ENCODE results near the gene CBFA2T3.

The CBFA2T3 gene

DNA sequence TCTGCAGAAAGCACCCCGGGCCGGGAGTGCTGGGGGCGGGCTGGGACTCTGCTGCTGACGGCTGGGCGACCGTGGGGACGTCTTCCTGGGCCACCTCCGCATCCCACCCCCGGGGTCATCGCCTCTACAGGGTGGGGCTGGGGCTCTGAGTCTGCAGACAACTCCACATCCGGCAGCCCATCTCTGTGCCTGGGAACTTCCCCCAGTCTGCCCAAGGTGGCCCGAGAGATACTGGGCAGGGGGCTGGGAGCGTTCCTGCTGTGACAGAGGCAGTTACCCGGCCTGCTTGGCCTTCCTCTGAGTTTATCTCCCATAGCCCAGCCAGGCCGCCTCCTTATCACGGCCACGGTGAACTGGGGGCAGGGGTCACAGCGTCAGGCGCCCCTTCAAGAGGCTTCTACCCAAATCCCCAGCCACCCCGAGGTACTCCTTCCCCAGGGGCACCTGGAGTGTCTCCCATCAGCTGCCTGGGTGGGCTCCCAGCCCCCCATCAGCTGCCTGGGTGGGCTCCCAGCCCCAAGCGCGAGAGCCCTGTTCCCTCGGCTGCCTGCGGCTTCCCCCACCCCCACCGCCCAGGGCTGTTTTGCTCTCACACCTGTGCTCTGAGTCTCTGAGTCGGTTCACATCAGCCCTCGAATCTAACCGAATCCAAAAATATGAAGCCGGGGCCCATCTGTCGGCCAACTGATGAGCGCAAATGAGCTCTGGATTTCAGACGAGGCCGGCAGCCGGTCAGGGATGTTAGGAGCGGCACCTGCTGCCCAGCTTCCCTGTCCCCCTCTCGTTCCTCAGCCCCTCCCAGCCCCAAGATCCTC, 15.6 kb upstream of the CBFA2T3 start:
- no peak for TF ChIP-seq CTCF (conservative IDR thresholded peaks at IDR 0.05; ENCODE audit: low read depth, low read length)
- H3K4me3 ChIP-seq (ENCODE audit: low read length): no peak overlapping the region
- no peak for DNase-seq (ENCODE audit: low read depth)

DNA sequence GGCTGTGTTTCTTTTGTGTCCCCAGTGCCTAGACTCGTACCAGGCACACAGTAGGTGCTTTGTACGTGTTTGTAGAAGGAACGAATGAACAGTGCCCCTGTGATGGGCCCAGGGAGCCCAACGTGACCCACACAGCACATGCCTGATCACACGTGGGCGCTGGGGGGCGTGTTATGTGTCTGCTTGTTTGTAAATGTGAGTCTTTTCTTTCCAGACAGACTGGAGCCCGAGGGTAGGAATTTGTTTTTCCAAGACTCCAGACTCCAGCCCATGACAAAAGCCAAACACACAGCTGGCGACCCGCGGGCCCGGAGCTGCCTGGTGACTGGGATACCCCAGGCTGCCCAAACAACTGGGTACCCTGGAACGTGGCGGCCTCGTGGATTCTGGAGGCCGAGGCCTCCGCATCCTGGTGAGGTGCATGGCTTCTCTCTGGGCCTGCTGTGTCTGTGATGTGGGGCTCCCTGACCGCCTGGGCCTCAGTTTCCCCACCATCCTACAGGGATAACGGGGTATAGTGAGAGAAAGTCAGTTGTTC, 14.9 kb upstream of the CBFA2T3 start:
- H3K4me3 ChIP-seq (ENCODE audit: low read length): no peak overlapping the region
- no peak for TF ChIP-seq CTCF (conservative IDR thresholded peaks at IDR 0.05; ENCODE audit: low read depth, low read length)
- DNase-seq (ENCODE audit: low read depth): no peak

- H3K4me3 ChIP-seq (ENCODE audit: low read length): no peak overlapping the region
- no peak for TF ChIP-seq CTCF (conservative IDR thresholded peaks at IDR 0.05; ENCODE audit: low read depth, low read length)
- DNase-seq (ENCODE audit: low read depth): no peak
Observed at GRCh38 chr16:88989852-88990547, 13.0 kb upstream of the CBFA2T3 start.

GRCh38 chr16:88988980-88989811, 12.2 kb upstream of the CBFA2T3 start:
- no peak for TF ChIP-seq CTCF (conservative IDR thresholded peaks at IDR 0.05; ENCODE audit: low read depth, low read length)
- DNase-seq (ENCODE audit: low read depth): no peak

GRCh38 chr16:88985521-88985920, 8.5 kb upstream of the CBFA2T3 start:
- H3K4me3 ChIP-seq (ENCODE audit: low read length): no peak overlapping the region
- no peak for DNase-seq (ENCODE audit: low read depth)
- no peak for TF ChIP-seq CTCF (conservative IDR thresholded peaks at IDR 0.05; ENCODE audit: low read depth, low read length)

More at GRCh38 chr16:88988980-88989811, 12.2 kb upstream of the CBFA2T3 start:
- no peak overlapping the region for H3K4me3 ChIP-seq (ENCODE audit: low read length)

DNA sequence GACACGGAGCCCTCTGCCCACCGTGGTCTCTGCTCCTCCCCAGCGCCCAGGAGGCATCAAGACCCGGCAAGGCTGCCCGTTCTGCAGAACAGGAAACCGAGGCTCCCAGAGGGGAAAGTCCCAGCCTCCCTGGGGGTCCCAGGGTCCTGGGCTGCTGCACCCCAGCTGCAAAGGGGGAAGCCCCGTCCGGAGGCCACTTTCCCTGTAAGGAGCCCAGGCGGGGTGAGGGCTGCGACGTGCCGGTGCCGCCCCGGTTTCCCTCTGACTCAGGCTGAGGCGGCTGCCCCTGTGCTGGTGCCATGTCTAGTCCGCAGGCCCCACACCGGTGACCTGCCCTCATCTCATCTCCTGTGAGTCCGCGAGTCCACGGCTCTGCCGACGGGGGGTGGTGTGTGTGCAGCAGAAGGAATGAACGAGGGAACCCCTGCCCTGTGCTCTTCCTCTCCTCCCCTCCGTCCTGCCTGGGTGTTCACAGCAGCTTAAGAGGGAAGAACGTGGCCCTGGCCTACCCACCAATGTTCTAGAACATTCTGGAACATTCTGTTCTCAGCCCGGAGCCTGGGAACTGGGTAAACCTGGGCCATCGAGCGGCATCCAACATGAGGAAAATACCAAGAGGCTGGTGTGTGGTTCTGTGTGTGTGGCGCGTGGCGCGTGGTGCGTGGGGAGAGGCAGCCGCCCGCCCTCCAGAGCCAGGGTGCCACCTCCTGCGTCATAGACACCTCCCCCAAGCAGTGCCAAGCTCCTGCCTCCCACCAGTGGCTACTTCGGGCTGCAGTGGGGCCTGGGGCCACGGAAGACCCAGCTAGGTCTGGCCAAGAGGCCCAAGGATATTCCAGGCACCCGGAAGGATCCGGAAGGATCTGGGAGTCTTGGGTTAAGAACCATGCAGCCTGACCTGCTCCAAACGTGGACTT, 7.0 kb upstream of the CBFA2T3 start:
- H3K4me3 ChIP-seq (ENCODE audit: low read length): no peak overlapping the region
- no peak for DNase-seq (ENCODE audit: low read depth)
- no peak for TF ChIP-seq CTCF (conservative IDR thresholded peaks at IDR 0.05; ENCODE audit: low read depth, low read length)

Data from retinal pigment epithelial cell (primary cell).